GM12865 (cell line): ENCODE results near the gene DCPS.
"Not testable (repeated sequence)": the region's sequence is repeated elsewhere in the genome, so short reads cannot be mapped to it uniquely, and the experiment has no call there.

Experiments
- DNase-seq: peaks from one replicate; pipeline ENCODE4 v3.0.0; 2010; ENCODE audit warnings: low read depth
- H3K4me3 ChIP-seq: 2 replicates; pipeline ENCODE4 v1.5.1; 2011; ENCODE audit warnings: mild to moderate bottlenecking, low read depth, low read length, control low read depth
- CTCF ChIP-seq: IDR thresholded peaks from 2 replicates; pipeline ENCODE4 v1.5.1; 2011; ENCODE audit warnings: low read length, control low read depth, low read depth, inconsistent platforms; ENCODE audit not compliant: insufficient read depth; ENCODE audit errors: missing control alignments

DCPS gene

GRCh38 chr11:126378763-126379162 is 74.9 kb downstream of the DCPS start:
- TF ChIP-seq CTCF: no peak
- no peak for DNase-seq
- no peak overlapping the region for H3K4me3 ChIP-seq

DNA sequence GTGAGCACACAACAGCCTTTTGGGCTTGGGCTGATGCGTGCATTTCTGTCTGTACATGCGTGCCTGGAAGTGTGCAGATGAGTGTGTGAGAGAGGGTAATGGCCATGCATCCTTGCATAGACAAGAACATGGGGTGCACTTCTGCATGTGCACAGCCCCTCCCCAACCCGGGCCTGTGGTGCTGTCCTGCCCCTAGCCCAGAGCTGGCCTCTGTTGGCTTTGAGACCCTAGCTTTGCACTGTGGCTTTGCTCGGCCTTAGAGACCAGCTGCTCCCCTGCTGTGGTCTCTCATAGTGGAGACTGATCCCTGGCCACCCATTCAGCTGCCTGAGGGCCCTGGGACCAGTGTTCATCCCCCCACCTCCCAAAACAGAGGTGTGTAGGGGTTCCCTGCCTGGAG is 77.0 kb downstream of the DCPS start:
- H3K4me3 ChIP-seq: no peak overlapping the region
- no peak for DNase-seq
- TF ChIP-seq CTCF: no peak

- not testable (repeated sequence) for H3K4me3 ChIP-seq, DNase-seq
Observed at GRCh38 chr11:126381960-126382359, 78.1 kb downstream of the DCPS start.

- not testable (repeated sequence) for H3K4me3 ChIP-seq, DNase-seq
Observed at GRCh38 chr11:126382641-126383040, 78.8 kb downstream of the DCPS start.

- no peak for TF ChIP-seq CTCF
- DNase-seq: no peak
- H3K4me3 ChIP-seq: no peak overlapping the region
Observed at GRCh38 chr11:126383339-126384335, 79.8 kb downstream of the DCPS start.

- H3K4me3 ChIP-seq: no peak overlapping the region
- DNase-seq: no peak
- TF ChIP-seq CTCF: no peak
Observed at GRCh38 chr11:126384449-126385070, 80.7 kb downstream of the DCPS start.

- no peak for DNase-seq
- H3K4me3 ChIP-seq: no peak overlapping the region
- no peak for TF ChIP-seq CTCF
Observed at GRCh38 chr11:126385991-126386728, 82.3 kb downstream of the DCPS start.

GRCh38 chr11:126386729-126387071 is 82.8 kb downstream of the DCPS start:
- DNase-seq, H3K4me3 ChIP-seq: not testable (repeated sequence)
